Endothelial cell (in vitro differentiated cells): Measurements from ENCODE around the gene PEX10. TPM values are rescaled to one million over a fixed set of nuclear protein-coding genes. Genes with fewer than 3 reads are reported as not detected.
A peak's percentile ranks its signal among the peaks of the same experiment; 100 is the strongest.

ENCODE experiments used
- DNase-seq: peaks from one replicate; pipeline ENCODE4 v3.0.0; 2021; ENCODE audit warnings: low spot score
- H3K27ac Mint-ChIP-seq: one replicate; pipeline ENCODE4 v1.8.0; 2021; ENCODE audit warnings: mixed read lengths, inconsistent platforms; ENCODE audit not compliant: unreplicated experiment
- H3K27me3 Mint-ChIP-seq: one replicate; pipeline ENCODE4 v1.8.0; 2021; ENCODE audit warnings: mild to moderate bottlenecking, moderate library complexity, mixed read lengths, inconsistent platforms; ENCODE audit not compliant: unreplicated experiment
- H3K36me3 Mint-ChIP-seq: one replicate; pipeline ENCODE4 v1.8.0; 2021; ENCODE audit warnings: mild to moderate bottlenecking, low read depth, mixed read lengths, inconsistent platforms; ENCODE audit not compliant: unreplicated experiment
- H3K4me1 Mint-ChIP-seq: one replicate; pipeline ENCODE4 v1.8.0; 2021; ENCODE audit warnings: mild to moderate bottlenecking, mixed read lengths, inconsistent platforms; ENCODE audit not compliant: unreplicated experiment
- H3K4me3 Mint-ChIP-seq: one replicate; pipeline ENCODE4 v1.8.0; 2021; ENCODE audit warnings: mild to moderate bottlenecking, mixed read lengths, inconsistent platforms; ENCODE audit not compliant: unreplicated experiment
- H3K9me3 Mint-ChIP-seq: one replicate; pipeline ENCODE4 v1.8.0; 2021; ENCODE audit warnings: mixed read lengths, inconsistent platforms; ENCODE audit not compliant: unreplicated experiment
- CTCF ChIP-seq: fragments of 200-600 bp; sonication (generic); IDR thresholded peaks from one replicate; pipeline ENCODE4 v1.5.0; 2021; ENCODE audit warnings: antibody characterized with exemption; ENCODE audit not compliant: unreplicated experiment
- total RNA-seq: library from RNA; stranded (reverse); fragmentation: NEBNext Ultra II Directional; extraction: Animal tissue kit (Norgen Biotek cat#: 25700); gene quantifications from one replicate; pipeline ENCODE4 v1.2.1, GENCODE V29; 2021; ENCODE audit not compliant: unreplicated experiment

Gene PEX10
- total RNA-seq, 1 donor from 2014 or later, result 25.4 TPM

GRCh38 chr1:2412773-2413494 is 570 bp upstream of the PEX10 start:
- H3K36me3 Mint-ChIP-seq, result peaks cover 7% of the 10 kb centered on the region

GRCh38 chr1:2411801-2412394 is 466 bp downstream of the PEX10 start:
- no peak overlapping the region for H3K27ac Mint-ChIP-seq
- no peak for DNase-seq
- peaks cover 12% of the 10 kb centered on the region for H3K27me3 Mint-ChIP-seq
- peaks cover 11% of the 10 kb centered on the region for H3K36me3 Mint-ChIP-seq
- no peaks in the 10 kb centered on the region for H3K9me3 Mint-ChIP-seq
- peaks cover 4% of the 10 kb centered on the region for H3K4me1 Mint-ChIP-seq
- no peak for TF ChIP-seq CTCF
- peak overlapping the region; percentile 92 for H3K4me3 Mint-ChIP-seq

More at GRCh38 chr1:2412773-2413494, 570 bp upstream of the PEX10 start:
- H3K4me3 Mint-ChIP-seq, result no peak overlapping the region
- TF ChIP-seq CTCF, result no peak
- DNase-seq, result no peak
- peaks cover 4% of the 10 kb centered on the region for H3K4me1 Mint-ChIP-seq
- no peak overlapping the region for H3K27ac Mint-ChIP-seq
- no peaks in the 10 kb centered on the region for H3K9me3 Mint-ChIP-seq
- H3K27me3 Mint-ChIP-seq, result peaks cover 12% of the 10 kb centered on the region

- Mint-ChIP-seq H3K4me3 (no peak overlapping the region), H3K27me3 (peaks cover 9% of the 10 kb centered on the region), H3K4me1 (peaks cover 4% of the 10 kb centered on the region), H3K9me3 (no peaks in the 10 kb centered on the region), H3K27ac (no peak overlapping the region), H3K36me3 (peaks cover 14% of the 10 kb centered on the region)
- no peak for TF ChIP-seq CTCF
- no peak for DNase-seq
These were observed 2.6 kb downstream of the PEX10 start for GRCh38 chr1:2409745-2410144.

GRCh38 chr1:2408859-2409276 is 3.5 kb downstream of the PEX10 start:
- H3K36me3 Mint-ChIP-seq, result peaks cover 20% of the 10 kb centered on the region
- H3K4me3 Mint-ChIP-seq, result no peak overlapping the region

More at GRCh38 chr1:2408859-2409276, 3.5 kb downstream of the PEX10 start:
- no peaks in the 10 kb centered on the region for H3K9me3 Mint-ChIP-seq
- no peak for TF ChIP-seq CTCF
- H3K4me1 Mint-ChIP-seq, result no peaks in the 10 kb centered on the region
- peaks cover 10% of the 10 kb centered on the region for H3K27me3 Mint-ChIP-seq
- no peak for DNase-seq
- H3K27ac Mint-ChIP-seq, result no peak overlapping the region
